PC-9 (cell line): ENCODE measurements around the gene CYTH2.

Experiments
- EZH2 ChIP-seq: fragments of 200-600 bp; sonication (generic); IDR thresholded peaks from 2 replicates; pipeline ENCODE4 v1.8.0; 2017; ENCODE audit warnings: antibody characterized with exemption, low read depth
- TF ChIP-seq, protein P1 (sequence below): fragments of 200-600 bp; sonication (generic); conservative IDR thresholded peaks from 2 replicates; pipeline ENCODE4 v1.6.1; 2017; ENCODE audit warnings: mixed run types, antibody characterized with exemption, mild to moderate bottlenecking, moderate library complexity

DNA sequence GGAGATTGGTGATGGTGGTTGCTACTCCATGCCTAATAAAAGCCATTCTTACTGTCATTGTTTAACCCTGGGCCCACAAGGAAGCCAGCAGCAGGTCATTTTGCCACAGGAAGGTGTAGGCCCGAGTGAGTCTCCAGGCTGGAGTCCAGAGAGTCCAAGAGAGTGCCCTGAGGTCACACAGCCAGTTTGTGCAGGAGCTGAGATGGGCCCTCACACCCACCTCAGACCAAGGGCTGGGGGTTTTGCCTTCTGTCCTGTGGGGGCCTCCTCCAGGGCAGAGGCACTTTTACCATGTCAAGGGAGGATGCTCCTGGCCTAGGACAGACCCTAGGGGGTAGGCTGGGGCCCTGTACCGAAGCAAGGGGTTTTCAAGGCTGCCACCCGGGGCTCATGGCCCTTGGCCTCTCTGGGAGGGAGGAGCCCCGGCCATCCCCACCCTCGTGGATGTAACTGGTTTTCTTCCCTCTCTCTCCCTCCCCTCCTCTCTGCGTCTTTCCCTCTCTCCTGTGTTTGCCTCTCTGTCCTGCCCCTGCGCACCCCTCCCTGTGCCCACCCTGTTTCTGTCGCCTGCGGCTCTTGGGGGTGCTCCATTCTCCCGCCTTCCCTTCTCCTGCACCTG lies 8.0 kb downstream of the CYTH2 start:
- TF ChIP-seq, protein P1, sequence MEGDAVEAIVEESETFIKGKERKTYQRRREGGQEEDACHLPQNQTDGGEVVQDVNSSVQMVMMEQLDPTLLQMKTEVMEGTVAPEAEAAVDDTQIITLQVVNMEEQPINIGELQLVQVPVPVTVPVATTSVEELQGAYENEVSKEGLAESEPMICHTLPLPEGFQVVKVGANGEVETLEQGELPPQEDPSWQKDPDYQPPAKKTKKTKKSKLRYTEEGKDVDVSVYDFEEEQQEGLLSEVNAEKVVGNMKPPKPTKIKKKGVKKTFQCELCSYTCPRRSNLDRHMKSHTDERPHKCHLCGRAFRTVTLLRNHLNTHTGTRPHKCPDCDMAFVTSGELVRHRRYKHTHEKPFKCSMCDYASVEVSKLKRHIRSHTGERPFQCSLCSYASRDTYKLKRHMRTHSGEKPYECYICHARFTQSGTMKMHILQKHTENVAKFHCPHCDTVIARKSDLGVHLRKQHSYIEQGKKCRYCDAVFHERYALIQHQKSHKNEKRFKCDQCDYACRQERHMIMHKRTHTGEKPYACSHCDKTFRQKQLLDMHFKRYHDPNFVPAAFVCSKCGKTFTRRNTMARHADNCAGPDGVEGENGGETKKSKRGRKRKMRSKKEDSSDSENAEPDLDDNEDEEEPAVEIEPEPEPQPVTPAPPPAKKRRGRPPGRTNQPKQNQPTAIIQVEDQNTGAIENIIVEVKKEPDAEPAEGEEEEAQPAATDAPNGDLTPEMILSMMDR, result no peak
- no peak for TF ChIP-seq EZH2
